ENCODE data around the gene HOXB8.

- TF ChIP-seq, protein P1, sequence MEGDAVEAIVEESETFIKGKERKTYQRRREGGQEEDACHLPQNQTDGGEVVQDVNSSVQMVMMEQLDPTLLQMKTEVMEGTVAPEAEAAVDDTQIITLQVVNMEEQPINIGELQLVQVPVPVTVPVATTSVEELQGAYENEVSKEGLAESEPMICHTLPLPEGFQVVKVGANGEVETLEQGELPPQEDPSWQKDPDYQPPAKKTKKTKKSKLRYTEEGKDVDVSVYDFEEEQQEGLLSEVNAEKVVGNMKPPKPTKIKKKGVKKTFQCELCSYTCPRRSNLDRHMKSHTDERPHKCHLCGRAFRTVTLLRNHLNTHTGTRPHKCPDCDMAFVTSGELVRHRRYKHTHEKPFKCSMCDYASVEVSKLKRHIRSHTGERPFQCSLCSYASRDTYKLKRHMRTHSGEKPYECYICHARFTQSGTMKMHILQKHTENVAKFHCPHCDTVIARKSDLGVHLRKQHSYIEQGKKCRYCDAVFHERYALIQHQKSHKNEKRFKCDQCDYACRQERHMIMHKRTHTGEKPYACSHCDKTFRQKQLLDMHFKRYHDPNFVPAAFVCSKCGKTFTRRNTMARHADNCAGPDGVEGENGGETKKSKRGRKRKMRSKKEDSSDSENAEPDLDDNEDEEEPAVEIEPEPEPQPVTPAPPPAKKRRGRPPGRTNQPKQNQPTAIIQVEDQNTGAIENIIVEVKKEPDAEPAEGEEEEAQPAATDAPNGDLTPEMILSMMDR (IDR thresholded peaks at IDR 0.05), result no peak
- TF ChIP-seq ZFX (IDR thresholded peaks at IDR 0.05; ENCODE audit: borderline replicate concordance), result no peak
Measured at GRCh38 chr17:48577330-48577945, 37.7 kb downstream of the HOXB8 start.

Measured in 22Rv1 (cell line).